Adipocyte (in vitro differentiated cells): ENCODE measurements around the gene DNAAF2.
"Not testable (repeated sequence)": the region's sequence is repeated elsewhere in the genome, so short reads cannot be mapped to it uniquely, and the experiment has no call there.

Experiments
- DNase-seq: peaks from one replicate; pipeline ENCODE4 v3.0.0-alpha.2; 2015; ENCODE audit warnings: low read depth
- H3K27me3 ChIP-seq: replicated peaks from 2 replicates; pipeline ENCODE4 v1.7.0; 2013; ENCODE audit warnings: mild to moderate bottlenecking, low read length, moderate library complexity; ENCODE audit not compliant: control insufficient read depth, insufficient read depth
- H3K36me3 ChIP-seq: 2 replicates; pipeline ENCODE4 v1.7.0; 2013; ENCODE audit warnings: low read length, mild to moderate bottlenecking, moderate library complexity; ENCODE audit not compliant: control insufficient read depth, insufficient read depth, severe bottlenecking
- H3K4me1 ChIP-seq: 2 replicates; pipeline ENCODE4 v1.7.0; 2013; ENCODE audit warnings: mild to moderate bottlenecking, low read length, moderate library complexity; ENCODE audit not compliant: control insufficient read depth, insufficient read depth
- H3K4me3 ChIP-seq: 2 replicates; pipeline ENCODE4 v1.7.0; 2013; ENCODE audit warnings: mild to moderate bottlenecking, low read length, moderate library complexity
- H3K9ac ChIP-seq: 2 replicates; pipeline ENCODE4 v1.7.0; 2013; ENCODE audit warnings: mild to moderate bottlenecking, low read length, moderate library complexity
- H3K9me3 ChIP-seq: 2 replicates; pipeline ENCODE4 v1.7.0; 2013; ENCODE audit warnings: mild to moderate bottlenecking, low read length, moderate library complexity; ENCODE audit not compliant: control insufficient read depth

The DNAAF2 gene

GRCh38 chr14:49619730-49620129, 15.3 kb downstream of the DNAAF2 start:
- Histone ChIP-seq H3K9me3 (no peaks in the 10 kb centered on the region), H3K4me3 (peak overlapping the region; percentile 99), H3K27me3 (no peaks in the 10 kb centered on the region), H3K4me1 (peaks cover 51% of the 10 kb centered on the region), H3K9ac (peak overlapping the region; percentile 100), H3K36me3 (peaks cover 23% of the 10 kb centered on the region)
- DNase-seq: peak; percentile 36

- Histone ChIP-seq H3K4me1 (peaks cover 47% of the 10 kb centered on the region), H3K36me3 (peaks cover 23% of the 10 kb centered on the region), H3K4me3 (peak overlapping the region; percentile 99), H3K9ac (peak overlapping the region; percentile 100)
- DNase-seq, H3K9me3 ChIP-seq, H3K27me3 ChIP-seq: not testable (repeated sequence)
Measured at GRCh38 chr14:49619273-49619672, 15.8 kb downstream of the DNAAF2 start.

DNA sequence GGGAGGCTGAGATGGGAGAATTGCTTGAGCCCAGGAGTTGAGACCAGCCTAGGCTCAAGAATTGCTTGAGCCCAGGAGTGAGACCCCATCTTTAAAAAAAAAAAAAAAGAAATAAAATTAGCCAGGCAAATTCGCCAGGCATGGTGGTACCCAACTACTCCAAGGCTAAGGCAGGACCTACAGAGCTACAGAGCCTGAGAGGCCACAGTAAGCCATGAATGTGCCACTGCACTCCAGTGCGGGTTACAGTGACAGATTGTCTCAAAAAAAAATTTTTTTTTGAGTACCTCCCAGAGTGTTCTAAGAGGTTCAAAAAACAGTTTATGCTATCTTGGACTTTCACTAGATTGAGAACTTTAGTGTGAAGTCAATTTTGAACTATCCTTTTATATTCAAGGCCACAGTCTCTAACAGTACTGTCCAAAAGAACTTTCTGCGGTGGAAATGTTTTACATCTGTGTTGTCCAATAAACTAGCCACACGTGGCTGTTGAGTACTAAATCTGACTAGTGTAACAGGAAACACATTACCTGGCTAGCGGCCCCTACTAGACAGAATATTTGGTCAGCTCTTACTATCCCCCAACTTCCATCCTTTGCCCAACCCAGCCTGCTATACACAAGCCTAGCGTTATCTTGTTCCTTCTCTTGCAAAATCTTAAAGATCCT, 17.1 kb downstream of the DNAAF2 start:
- Histone ChIP-seq H3K4me3 (no peak overlapping the region), H3K36me3 (peaks cover 23% of the 10 kb centered on the region)

GRCh38 chr14:49615776-49616175, 19.3 kb downstream of the DNAAF2 start:
- H3K9ac ChIP-seq: no peak overlapping the region
- DNase-seq: no peak
- peaks cover 23% of the 10 kb centered on the region for H3K36me3 ChIP-seq
- no peaks in the 10 kb centered on the region for H3K27me3 ChIP-seq
- H3K4me3 ChIP-seq: no peak overlapping the region
- H3K4me1 ChIP-seq: peaks cover 20% of the 10 kb centered on the region
- no peaks in the 10 kb centered on the region for H3K9me3 ChIP-seq

More for the DNA sequence above, 17.1 kb downstream of the DNAAF2 start:
- Histone ChIP-seq H3K4me1 (peaks cover 34% of the 10 kb centered on the region), H3K9ac (no peak overlapping the region), H3K27me3 (no peaks in the 10 kb centered on the region), H3K9me3 (no peaks in the 10 kb centered on the region)
- DNase-seq: no peak

DNA sequence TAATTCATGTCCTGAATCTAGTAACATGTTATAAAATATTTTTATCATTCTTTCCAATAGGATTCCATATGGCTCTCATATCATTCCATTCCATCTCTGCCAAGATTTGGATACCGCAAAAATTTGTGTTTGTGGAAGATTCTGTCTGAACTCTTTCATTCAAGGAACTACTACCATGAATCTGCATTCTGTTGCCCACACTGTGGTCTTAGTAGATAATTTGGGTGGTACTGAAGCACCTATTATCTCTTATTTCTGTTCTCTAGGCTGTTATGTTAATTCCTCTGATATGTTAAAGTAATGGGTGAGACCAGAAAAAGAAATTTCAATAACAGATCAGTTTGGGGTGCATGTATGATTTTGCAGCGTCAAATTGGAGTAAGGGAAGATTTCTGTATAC, 20.8 kb downstream of the DNAAF2 start:
- no peaks in the 10 kb centered on the region for H3K27me3 ChIP-seq
- H3K4me3 ChIP-seq: no peak overlapping the region
- peaks cover 19% of the 10 kb centered on the region for H3K4me1 ChIP-seq
- no peak overlapping the region for H3K9ac ChIP-seq
- no peaks in the 10 kb centered on the region for H3K9me3 ChIP-seq
- H3K36me3 ChIP-seq: peaks cover 23% of the 10 kb centered on the region
- no peak for DNase-seq

DNA sequence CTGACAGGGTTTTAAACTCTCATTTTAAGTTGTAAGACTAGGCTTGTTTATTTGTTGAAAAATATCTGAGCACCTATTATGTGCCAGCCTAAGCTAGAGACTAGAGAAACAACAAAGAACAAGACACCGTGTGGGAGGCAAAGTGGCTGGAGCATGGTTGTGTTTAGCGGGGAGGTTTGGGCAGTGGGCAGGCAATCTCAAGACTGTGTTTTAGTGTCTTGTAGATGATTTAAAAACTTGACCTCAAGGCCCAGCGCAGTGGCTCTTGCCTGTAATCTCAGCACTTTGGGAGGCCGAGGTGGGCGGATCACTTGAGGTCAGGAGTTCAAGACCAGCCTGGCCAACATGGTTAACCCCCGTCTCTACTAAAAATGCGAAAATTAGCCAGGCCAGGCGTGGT, 22.4 kb downstream of the DNAAF2 start:
- Histone ChIP-seq H3K36me3 (peaks cover 8% of the 10 kb centered on the region), H3K4me3 (no peak overlapping the region), H3K4me1 (peaks cover 11% of the 10 kb centered on the region), H3K27me3 (no peaks in the 10 kb centered on the region), H3K9ac (no peak overlapping the region), H3K9me3 (no peaks in the 10 kb centered on the region)
- DNase-seq: no peak

GRCh38 chr14:49612251-49612650, 22.8 kb downstream of the DNAAF2 start:
- H3K27me3 ChIP-seq: no peaks in the 10 kb centered on the region
- peaks cover 6% of the 10 kb centered on the region for H3K4me1 ChIP-seq
- no peak for DNase-seq
- no peaks in the 10 kb centered on the region for H3K9me3 ChIP-seq
- peaks cover 4% of the 10 kb centered on the region for H3K36me3 ChIP-seq
- no peak overlapping the region for H3K4me3 ChIP-seq
- no peak overlapping the region for H3K9ac ChIP-seq

- no peak overlapping the region for H3K4me3 ChIP-seq
- no peak overlapping the region for H3K9ac ChIP-seq
- no peaks in the 10 kb centered on the region for H3K27me3 ChIP-seq
- H3K4me1 ChIP-seq: no peaks in the 10 kb centered on the region
- no peak for DNase-seq
- H3K9me3 ChIP-seq: no peaks in the 10 kb centered on the region
- peaks cover 14% of the 10 kb centered on the region for H3K36me3 ChIP-seq
Measured at GRCh38 chr14:49607583-49607982, 27.5 kb downstream of the DNAAF2 start.

GRCh38 chr14:49598485-49599300, 36.4 kb downstream of the DNAAF2 start, which contains the start of gene LRR1:
LRR1 (plus strand) TSS chr14:49598940; CDS start chr14:49599021, 81 bp downstream.
- peak; percentile 87 for DNase-seq
- Histone ChIP-seq H3K4me1 (peaks cover 22% of the 10 kb centered on the region), H3K27me3 (no peaks in the 10 kb centered on the region), H3K36me3 (peaks cover 4% of the 10 kb centered on the region), H3K9ac (peak within 1 kb of the TSS; percentile 98), H3K9me3 (no peaks in the 10 kb centered on the region), H3K4me3 (peak within 1 kb of the TSS; percentile 98)

DNA sequence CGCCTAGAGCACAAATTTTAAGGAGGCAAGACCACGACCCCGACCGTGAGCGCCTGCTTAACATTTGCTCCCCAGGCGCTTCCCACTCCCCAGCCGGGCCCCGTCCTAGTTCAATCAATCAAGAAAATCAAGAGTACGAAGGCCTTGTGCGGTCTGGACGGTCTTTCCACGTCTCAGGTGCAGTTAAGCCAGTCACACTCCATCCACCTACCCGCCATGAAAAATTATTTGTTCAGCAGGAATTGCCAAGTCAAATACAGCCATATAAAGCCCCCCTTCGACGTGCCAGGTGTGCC, 36.9 kb downstream of the DNAAF2 start:
- peak overlapping the region; percentile 98 for H3K4me3 ChIP-seq
- H3K9ac ChIP-seq: peak overlapping the region; percentile 98
- H3K4me1 ChIP-seq: peaks cover 22% of the 10 kb centered on the region
- no peaks in the 10 kb centered on the region for H3K27me3 ChIP-seq
- no peaks in the 10 kb centered on the region for H3K9me3 ChIP-seq
- DNase-seq: peak; percentile 55
- peaks cover 2% of the 10 kb centered on the region for H3K36me3 ChIP-seq

DNA sequence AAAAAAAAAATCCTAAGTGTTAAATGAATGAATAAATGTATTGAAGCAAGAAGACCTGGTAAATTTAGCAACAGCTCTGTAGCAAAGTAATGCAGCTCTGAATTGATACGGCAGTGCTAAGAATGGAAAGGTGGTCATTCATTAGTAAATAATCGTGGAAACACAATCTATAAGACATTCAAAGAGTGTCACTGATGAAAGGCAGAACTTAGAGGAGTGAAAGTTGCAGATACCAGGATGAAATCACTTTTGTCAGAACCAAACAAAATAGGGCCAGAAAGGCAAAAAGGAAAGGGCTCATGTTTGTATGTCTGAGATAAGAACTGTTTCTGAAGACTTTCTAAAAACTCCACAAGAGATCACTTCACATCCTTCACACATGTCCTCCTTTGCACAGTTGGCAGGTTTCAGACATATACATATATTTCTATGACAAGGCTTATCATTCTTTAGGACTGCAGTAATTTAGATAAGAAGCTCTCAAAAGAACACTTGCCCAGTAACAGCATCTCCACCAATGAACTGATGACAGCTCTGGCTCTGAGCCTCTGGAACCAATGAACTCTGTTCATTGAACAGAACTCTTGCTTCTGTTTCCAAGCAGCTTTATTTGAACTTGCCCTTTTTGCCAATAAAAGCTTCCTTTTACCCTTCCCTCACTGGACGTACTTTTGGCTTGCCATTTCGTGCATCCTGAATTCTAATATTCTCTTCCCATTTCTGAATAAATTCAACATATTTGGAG, 40.5 kb downstream of the DNAAF2 start:
- Histone ChIP-seq H3K27me3 (no peaks in the 10 kb centered on the region), H3K4me1 (peaks cover 22% of the 10 kb centered on the region), H3K4me3 (peak overlapping the region; percentile 55), H3K9me3 (no peaks in the 10 kb centered on the region), H3K9ac (peak overlapping the region; percentile 53), H3K36me3 (no peaks in the 10 kb centered on the region)
- peak; percentile 62 for DNase-seq
